ENCODE data around the gene RYK. TPM values are rescaled to one million over a fixed set of nuclear protein-coding genes. Genes with fewer than 3 reads are reported as not detected.

The RYK gene
- total and polyA plus RNA-seq, 2 donors (not counting 3 experiments of a cell fraction or from before 2014, with no cell fraction given) = 23.8 to 48.3 TPM

GRCh38 chr3:134194247-134194646 is 56.4 kb downstream of the RYK start:
- H4K20me1 ChIP-seq (replicated peaks; ENCODE audit: control insufficient read depth, extremely low read depth, insufficient read depth, low read length) = peaks cover 2% of the 10 kb centered on the region
- ChIA-PET POLR2A (no interaction called here), CTCF (interaction anchor here (1.0 to 8.8 kb wide), 6 partner anchors 8 to 264 kb away, joined by 3 to 62 read pairs (median 5); no protein-coding TSS in a partner anchor)
- H3K9me1 ChIP-seq (replicated peaks; ENCODE audit: control insufficient read depth, extremely low read depth, insufficient read depth, low read length) = no peaks in the 10 kb centered on the region
- FAIRE-seq (peak; percentile 78), DNase-seq (ENCODE audit: low read depth, low spot score) (no peak)
- H3K36me3 ChIP-seq (ENCODE audit: control insufficient read depth in 2 of 2, extremely low read depth in 1 of 2, insufficient read depth in 2 of 2, low read length in 2 of 2) = peaks cover 0 to 2% of the 10 kb centered on the region in 2 experiments
- no peaks in the 10 kb centered on the region for H3K79me2 ChIP-seq (ENCODE audit: control insufficient read depth, insufficient read depth, low read length)
- no peaks in the 10 kb centered on the region for H3K9me3 ChIP-seq (replicated peaks; ENCODE audit: control insufficient read depth, insufficient read depth, low read length)
- H3K4me2 ChIP-seq (ENCODE audit: insufficient read depth, low read length) = no peak overlapping the region
- no peak overlapping the region for H3K9ac ChIP-seq (replicated peaks; ENCODE audit: extremely low read depth, insufficient read depth, low read length)
- dilution Hi-C loops (cut with MboI; ENCODE audit: extremely low pct_ligation_motif_present, low sequenced_read_pairs) (no loop called here), intact Hi-C loops (cut with micrococcal nuclease) (loop anchor here (5.0 kb wide), 1 partner anchor 67 kb away; no protein-coding TSS in a partner anchor)
- no peak overlapping the region for H2AFZ ChIP-seq (ENCODE audit: low read depth, low read length)
- no peaks in the 10 kb centered on the region for H3K27me3 ChIP-seq (ENCODE audit: control insufficient read depth in 2 of 2, insufficient read depth in 2 of 2, low read length in 2 of 2)
- TF ChIP-seq FOS (IDR thresholded peaks at IDR 0.05; ENCODE audit: borderline replicate concordance, insufficient read depth, low read length) (peak; percentile 31), POLR2A (IDR thresholded peaks at IDR 0.05; ENCODE audit: low read depth, low read length) (no peak), JUN (IDR thresholded peaks at IDR 0.05; ENCODE audit: borderline replicate concordance, insufficient read depth, insufficient read length, low read depth) (no peak), MYC (IDR thresholded peaks at IDR 0.05; ENCODE audit: low read depth, low read length) (no peak), MAX (IDR thresholded peaks at IDR 0.05; ENCODE audit: insufficient read depth, insufficient read length) (no peak), GATA2 (IDR thresholded peaks at IDR 0.05; ENCODE audit: insufficient read depth, insufficient read length, low read depth, low read length) (peak; percentile 44), EZH2 (IDR thresholded peaks at IDR 0.05; ENCODE audit: borderline replicate concordance, low read depth, low read length, severe bottlenecking) (no peak)
- no TSS peak for BruUV-seq (replicated peaks)
- H3K4me1 ChIP-seq (ENCODE audit: control insufficient read depth, extremely low read depth, insufficient read depth, low read length) = peaks cover 10% of the 10 kb centered on the region
- H3K4me3 ChIP-seq (replicated peaks in 1 of 3; ENCODE audit: insufficient read depth in 1 of 3, low read depth in 1 of 3, low read length in 3 of 3) = no peak overlapping the region
- H3K27ac ChIP-seq (ENCODE audit: insufficient read depth, low read depth, low read length) = no peak overlapping the region

GRCh38 chr3:134190250-134190649 is 60.4 kb downstream of the RYK start:
- H3K79me2 ChIP-seq (ENCODE audit: control insufficient read depth, insufficient read depth, low read length) = no peaks in the 10 kb centered on the region
- no TSS peak for BruUV-seq (replicated peaks)
- dilution Hi-C loops (cut with MboI; ENCODE audit: extremely low pct_ligation_motif_present, low sequenced_read_pairs) (no loop called here), intact Hi-C loops (cut with micrococcal nuclease) (loop anchor here (5.0 kb wide), 1 partner anchor 63 kb away; no protein-coding TSS in a partner anchor)
- H3K27me3 ChIP-seq (ENCODE audit: control insufficient read depth in 2 of 2, insufficient read depth in 2 of 2, low read length in 2 of 2) = no peaks in the 10 kb centered on the region
- H4K20me1 ChIP-seq (replicated peaks; ENCODE audit: control insufficient read depth, extremely low read depth, insufficient read depth, low read length) = peaks cover 3% of the 10 kb centered on the region
- ChIA-PET POLR2A (interaction anchor here (0.6 to 0.7 kb wide), 2 partner anchors 35 to 265 kb away, joined by 7 to 8 read pairs; no protein-coding TSS in a partner anchor), CTCF (no interaction called here)
- no peak overlapping the region for H3K4me2 ChIP-seq (ENCODE audit: insufficient read depth, low read length)
- no peak overlapping the region for H3K27ac ChIP-seq (ENCODE audit: insufficient read depth, low read depth, low read length)
- H3K4me1 ChIP-seq (ENCODE audit: control insufficient read depth, extremely low read depth, insufficient read depth, low read length) = peaks cover 21% of the 10 kb centered on the region
- H3K4me3 ChIP-seq (replicated peaks in 1 of 3; ENCODE audit: insufficient read depth in 1 of 3, low read depth in 1 of 3, low read length in 3 of 3) = no peak overlapping the region
- DNase-seq (ENCODE audit: low read depth, low spot score) = no peak
- H3K36me3 ChIP-seq (ENCODE audit: control insufficient read depth in 2 of 2, extremely low read depth in 1 of 2, insufficient read depth in 2 of 2, low read length in 2 of 2) = peaks cover 0 to 6% of the 10 kb centered on the region in 2 experiments
- H3K9me1 ChIP-seq (replicated peaks; ENCODE audit: control insufficient read depth, extremely low read depth, insufficient read depth, low read length) = no peaks in the 10 kb centered on the region
- no peaks in the 10 kb centered on the region for H3K9me3 ChIP-seq (replicated peaks; ENCODE audit: control insufficient read depth, insufficient read depth, low read length)
- H3K9ac ChIP-seq (replicated peaks; ENCODE audit: extremely low read depth, insufficient read depth, low read length) = no peak overlapping the region
- no peak for FAIRE-seq
- no peak overlapping the region for H2AFZ ChIP-seq (ENCODE audit: low read depth, low read length)
- no peak for TF ChIP-seq FOS (IDR thresholded peaks at IDR 0.05; ENCODE audit: borderline replicate concordance, insufficient read depth, low read length)
- no peak for TF ChIP-seq GATA2 (IDR thresholded peaks at IDR 0.05; ENCODE audit: insufficient read depth, insufficient read length, low read depth, low read length)
- TF ChIP-seq CTCF (IDR thresholded peaks at IDR 0.05; ENCODE audit: extremely low read depth in 1 of 2, insufficient read depth in 1 of 2, low read depth in 1 of 2, low read length in 2 of 2) = no peak
- TF ChIP-seq MAX (IDR thresholded peaks at IDR 0.05; ENCODE audit: insufficient read depth, insufficient read length) = no peak
- no peak for TF ChIP-seq POLR2AphosphoS5 (IDR thresholded peaks at IDR 0.05; ENCODE audit: insufficient read depth, low read depth, low read length)
- TF ChIP-seq EZH2 (IDR thresholded peaks at IDR 0.05; ENCODE audit: borderline replicate concordance, low read depth, low read length, severe bottlenecking) = no peak

Data from endothelial cell of umbilical vein (primary cell).